ENCODE data around the gene RIPPLY3.
"Not testable (repeated sequence)": the region's sequence is repeated elsewhere in the genome, so short reads cannot be mapped to it uniquely, and the experiment has no call there.

The RIPPLY3 gene

GRCh38 chr21:37045149-37045548 lies 38.6 kb downstream of the RIPPLY3 start:
- H3K27me3 ChIP-seq, result no peaks in the 10 kb centered on the region
- H3K36me3 ChIP-seq, result no peaks in the 10 kb centered on the region
- H3K27ac ChIP-seq, result no peak overlapping the region
- no peak overlapping the region for H3K4me3 ChIP-seq (ENCODE audit: low read depth in 1 of 2, low read length in 1 of 2)
- H3K9me3 ChIP-seq, result no peaks in the 10 kb centered on the region
- no peak for TF ChIP-seq CTCF (IDR thresholded peaks at IDR 0.05)
- no peaks in the 10 kb centered on the region for H3K4me1 ChIP-seq (ENCODE audit: control insufficient read depth in 1 of 2, insufficient read depth in 1 of 2, low read depth in 1 of 2, low read length in 1 of 2)

GRCh38 chr21:37045556-37045955 lies 39.1 kb downstream of the RIPPLY3 start:
- Histone ChIP-seq H3K36me3 (no peaks in the 10 kb centered on the region), H3K27me3 (no peaks in the 10 kb centered on the region), H3K9me3 (no peaks in the 10 kb centered on the region), H3K4me1 (ENCODE audit: control insufficient read depth in 1 of 2, insufficient read depth in 1 of 2, low read depth in 1 of 2, low read length in 1 of 2) (no peaks in the 10 kb centered on the region), H3K27ac (no peak overlapping the region), H3K4me3 (ENCODE audit: low read depth in 1 of 2, low read length in 1 of 2) (no peak overlapping the region)
- TF ChIP-seq CTCF (IDR thresholded peaks at IDR 0.05), result no peak

GRCh38 chr21:37047079-37047478 lies 40.6 kb downstream of the RIPPLY3 start:
- no peaks in the 10 kb centered on the region for H3K27me3 ChIP-seq
- TF ChIP-seq CTCF (IDR thresholded peaks at IDR 0.05), result no peak
- no peak overlapping the region for H3K27ac ChIP-seq

DNA sequence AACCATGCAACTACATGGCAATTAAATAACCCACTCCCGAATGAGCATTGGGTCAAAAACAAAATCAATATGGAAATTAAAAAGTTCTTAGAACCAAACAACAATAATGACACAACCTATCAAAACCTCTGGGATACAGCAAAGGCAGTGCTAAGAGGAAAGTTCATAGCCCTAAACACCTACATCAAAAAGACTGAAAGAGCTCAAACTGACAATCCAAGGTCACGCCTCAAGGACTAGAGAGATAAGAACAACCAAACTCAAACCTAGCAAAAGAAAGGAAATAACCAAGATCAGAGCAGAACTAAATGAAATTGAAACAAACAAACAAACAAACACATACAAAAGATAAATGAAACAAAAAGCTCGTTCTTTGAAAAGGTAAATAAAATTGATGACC lies 43.2 kb downstream of the RIPPLY3 start:
- not testable (repeated sequence) for H3K4me3 ChIP-seq (ENCODE audit: low read depth in 1 of 2, low read length in 1 of 2); H3K36me3 ChIP-seq; H3K9me3 ChIP-seq; H3K27ac ChIP-seq; H3K27me3 ChIP-seq; H3K4me1 ChIP-seq (ENCODE audit: control insufficient read depth in 1 of 2, insufficient read depth in 1 of 2, low read depth in 1 of 2, low read length in 1 of 2)

More at GRCh38 chr21:37047079-37047478, 40.6 kb downstream of the RIPPLY3 start:
- Histone ChIP-seq H3K36me3 (no peaks in the 10 kb centered on the region), H3K4me3 (ENCODE audit: low read depth in 1 of 2, low read length in 1 of 2) (no peak overlapping the region), H3K4me1 (ENCODE audit: control insufficient read depth in 1 of 2, insufficient read depth in 1 of 2, low read depth in 1 of 2, low read length in 1 of 2) (no peaks in the 10 kb centered on the region), H3K9me3 (no peaks in the 10 kb centered on the region)

DNA sequence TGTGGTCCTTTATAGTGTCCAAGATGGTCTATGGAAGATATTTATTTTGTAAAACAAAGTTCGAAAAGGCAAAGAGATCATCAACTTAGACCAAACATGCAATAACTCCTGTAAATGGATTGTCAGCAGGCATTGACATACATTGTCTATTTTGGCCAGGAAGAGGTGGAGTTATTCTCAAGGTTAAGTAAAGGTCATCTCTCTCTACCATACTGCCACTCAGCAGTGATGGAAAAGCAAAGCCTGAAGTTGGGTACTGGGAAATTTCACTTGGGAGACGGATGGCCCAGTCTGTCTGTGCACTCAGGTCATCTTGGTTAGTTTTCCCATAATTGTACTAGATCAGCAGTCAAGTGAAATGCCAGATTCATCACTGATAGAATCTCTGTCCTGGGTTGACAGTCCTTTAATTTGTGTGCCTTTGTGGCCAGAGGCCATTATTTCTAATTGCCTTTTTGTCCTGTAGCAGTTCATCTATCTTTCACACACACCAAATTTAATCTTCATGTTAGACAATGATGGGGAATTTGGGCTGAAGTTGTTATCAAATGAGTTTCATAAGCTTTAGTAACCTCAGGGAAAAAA lies 48.9 kb downstream of the RIPPLY3 start:
- no peaks in the 10 kb centered on the region for H3K27me3 ChIP-seq
- H3K27ac ChIP-seq, result no peak overlapping the region
- no peaks in the 10 kb centered on the region for H3K9me3 ChIP-seq
- no peaks in the 10 kb centered on the region for H3K4me1 ChIP-seq (ENCODE audit: control insufficient read depth in 1 of 2, insufficient read depth in 1 of 2, low read depth in 1 of 2, low read length in 1 of 2)
- H3K4me3 ChIP-seq (ENCODE audit: low read depth in 1 of 2, low read length in 1 of 2), result no peak overlapping the region
- no peaks in the 10 kb centered on the region for H3K36me3 ChIP-seq
- TF ChIP-seq CTCF (IDR thresholded peaks at IDR 0.05), result no peak

DNA sequence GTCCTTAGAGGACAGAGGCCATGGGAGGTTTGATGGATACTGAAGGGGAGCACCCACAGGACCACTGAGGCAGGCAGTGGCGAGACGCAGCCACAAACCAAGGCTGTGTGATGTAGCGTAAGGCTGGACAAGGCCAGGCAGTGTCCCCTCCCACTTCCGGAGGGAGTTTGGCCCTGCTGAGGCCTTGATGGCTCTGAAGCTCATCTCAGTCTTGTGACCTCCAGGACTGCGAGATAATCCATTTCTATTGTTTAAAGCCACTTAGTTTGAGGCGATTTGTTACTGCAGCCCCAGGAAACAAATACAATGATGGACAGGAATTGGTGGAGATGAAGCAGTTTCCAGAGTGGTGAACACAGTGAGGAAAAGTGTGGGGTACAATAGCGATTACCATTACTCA lies 51.1 kb downstream of the RIPPLY3 start:
- Histone ChIP-seq H3K27ac (no peak overlapping the region), H3K4me1 (ENCODE audit: control insufficient read depth in 1 of 2, insufficient read depth in 1 of 2, low read depth in 1 of 2, low read length in 1 of 2) (no peaks in the 10 kb centered on the region), H3K4me3 (ENCODE audit: low read depth in 1 of 2, low read length in 1 of 2) (no peak overlapping the region), H3K27me3 (no peaks in the 10 kb centered on the region), H3K36me3 (no peaks in the 10 kb centered on the region), H3K9me3 (no peaks in the 10 kb centered on the region)
- no peak for TF ChIP-seq CTCF (IDR thresholded peaks at IDR 0.05)

All from neutrophil (primary cell).